HG03575 (cell line): ENCODE data around the gene HOXB3.

Source experiments
- ATAC-seq: cut with Tn5 transposase; IDR thresholded peaks from one replicate; pipeline ENCODE4 v1.9.1; 2021; ENCODE audit not compliant: unreplicated experiment, insufficient number of reproducible peaks, low FRiP score; ENCODE audit errors: extremely low read depth

Gene HOXB3

DNA sequence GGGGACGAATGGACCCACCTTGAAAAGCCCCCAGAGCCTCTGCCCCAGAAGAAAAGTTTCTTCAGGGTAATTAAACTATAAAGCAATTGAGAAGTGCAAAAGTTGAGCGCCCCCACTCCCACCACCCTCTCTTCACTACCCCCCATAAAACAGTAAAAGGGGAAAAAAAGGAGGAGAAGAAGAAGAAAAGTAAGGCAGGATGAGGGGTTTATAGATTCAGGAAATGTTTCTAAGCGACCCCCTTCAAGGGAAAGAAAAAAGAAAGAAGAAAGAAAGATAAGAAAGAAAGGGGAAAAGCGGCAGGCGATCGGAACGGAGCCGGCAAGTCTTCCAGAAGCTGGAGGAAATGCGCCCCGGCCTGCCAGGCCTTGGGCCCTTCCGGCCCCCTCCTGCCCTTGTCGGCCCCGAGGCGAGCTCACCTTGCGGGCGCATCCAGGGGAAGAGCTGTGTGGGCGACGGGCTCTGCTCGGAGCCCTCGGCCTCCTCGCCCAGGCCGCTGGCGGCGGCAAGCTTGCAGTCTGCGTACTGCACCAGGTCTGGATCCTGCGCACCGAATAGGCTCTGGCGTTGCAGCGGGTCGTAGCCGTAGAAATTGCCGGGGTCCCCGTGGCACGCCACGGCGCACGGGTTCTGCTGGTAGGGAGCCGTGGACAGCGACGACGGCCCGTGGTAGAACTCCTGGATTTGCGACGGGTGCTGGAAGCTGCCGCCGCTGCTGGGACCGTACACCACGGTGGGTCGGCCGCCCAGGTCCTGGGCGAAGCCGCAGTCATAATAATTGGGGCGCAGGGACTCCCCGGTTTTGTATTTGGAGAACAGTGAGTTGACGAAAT, 24.0 kb upstream of the HOXB3 start:
- no peak for ATAC-seq

DNA sequence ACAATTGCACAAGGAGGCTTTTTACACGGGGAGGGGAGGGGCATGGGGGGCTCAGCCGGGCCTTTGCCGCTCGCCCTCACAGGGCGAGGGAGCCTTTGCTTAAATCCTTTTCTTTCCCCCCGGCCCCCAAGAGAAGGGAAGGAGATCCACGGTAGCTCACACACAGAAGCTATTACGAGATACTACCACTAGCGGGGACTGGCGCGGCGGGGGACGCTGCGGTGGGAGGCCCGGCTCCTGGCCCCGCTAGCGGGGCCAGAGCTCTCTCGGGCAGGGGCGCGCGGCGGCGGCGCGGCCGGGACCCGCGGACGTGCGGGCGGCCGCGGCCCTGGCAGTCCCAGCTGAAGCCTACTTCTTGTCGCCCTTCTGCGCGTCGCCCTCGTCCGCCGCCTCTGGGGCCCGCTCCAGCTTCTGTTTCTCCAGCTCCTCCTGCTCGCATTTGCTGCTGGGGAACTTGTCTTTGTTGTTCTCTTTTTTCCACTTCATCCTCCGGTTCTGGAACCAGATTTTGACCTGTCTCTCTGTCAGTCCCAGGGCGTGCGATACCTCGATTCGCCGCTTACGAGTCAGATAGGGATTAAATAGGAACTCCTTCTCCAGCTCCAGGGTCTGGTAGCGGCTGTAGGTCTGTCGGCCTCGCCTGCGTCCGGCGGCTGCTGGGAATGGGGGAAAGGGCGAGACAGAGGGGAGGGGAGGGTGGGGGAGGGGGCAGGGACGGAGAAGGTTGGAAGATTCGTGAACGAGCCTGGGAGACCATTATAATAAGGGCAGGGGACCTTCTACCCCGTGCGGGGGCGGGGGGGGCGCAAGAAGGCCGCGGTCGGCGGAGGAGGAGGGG, 23.0 kb upstream of the HOXB3 start:
- ATAC-seq, result no peak

- ATAC-seq, result no peak
These were observed 22.4 kb upstream of the HOXB3 start for GRCh38 chr17:48612456-48612853.

- ATAC-seq, result no peak
These were observed 21.8 kb upstream of the HOXB3 start for GRCh38 chr17:48611681-48612455.

DNA sequence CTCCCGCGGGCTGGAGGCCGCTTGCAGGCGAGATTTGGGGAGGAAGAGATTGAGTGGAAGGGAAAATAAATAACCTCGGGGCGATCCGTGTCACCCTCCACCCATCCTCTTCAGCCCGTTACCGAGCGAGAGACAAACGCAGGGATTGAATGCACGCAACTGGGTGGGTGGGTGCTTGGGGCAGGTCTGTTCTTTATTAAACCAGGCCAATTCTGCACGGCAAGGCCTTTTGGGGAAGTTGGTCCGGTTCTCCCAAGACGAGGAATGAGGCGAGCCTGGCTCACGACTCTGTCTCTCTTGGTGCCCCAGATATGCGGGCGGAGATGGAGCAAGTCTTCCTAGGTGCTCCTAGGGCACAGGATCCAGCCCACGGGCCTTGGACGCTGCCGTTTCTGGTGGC, 21.2 kb upstream of the HOXB3 start:
- no peak for ATAC-seq

- ATAC-seq, result no peak
These were observed 20.5 kb upstream of the HOXB3 start, which contains the start of gene HOXB7 for GRCh38 chr17:48610282-48611211. TSS of gene HOXB7 (minus strand) at chr17:48611017. CDS start at chr17:48610918, 99 bp downstream.

GRCh38 chr17:48609759-48610281, 19.8 kb upstream of the HOXB3 start:
- ATAC-seq, result no peak

DNA sequence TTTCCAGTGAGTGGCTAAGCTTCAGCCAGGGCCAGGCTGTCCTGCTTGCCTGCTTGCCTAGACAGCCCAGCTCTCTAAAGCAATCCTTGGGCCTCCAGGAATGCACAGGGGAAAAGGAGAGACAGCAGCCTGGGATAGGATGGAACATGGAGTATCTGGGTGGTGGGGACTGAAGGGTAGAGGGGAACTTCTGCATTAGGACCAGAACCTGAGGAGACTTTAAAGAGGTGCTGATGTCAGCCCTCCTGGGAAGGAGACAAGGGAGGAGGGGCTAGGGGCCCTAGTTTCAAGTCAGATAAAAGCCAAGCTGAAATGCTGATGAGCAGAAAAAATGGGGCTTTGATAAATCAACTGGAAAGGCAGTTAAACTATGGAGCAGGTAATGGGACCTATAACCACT, 19.0 kb upstream of the HOXB3 start:
- ATAC-seq, result no peak

DNA sequence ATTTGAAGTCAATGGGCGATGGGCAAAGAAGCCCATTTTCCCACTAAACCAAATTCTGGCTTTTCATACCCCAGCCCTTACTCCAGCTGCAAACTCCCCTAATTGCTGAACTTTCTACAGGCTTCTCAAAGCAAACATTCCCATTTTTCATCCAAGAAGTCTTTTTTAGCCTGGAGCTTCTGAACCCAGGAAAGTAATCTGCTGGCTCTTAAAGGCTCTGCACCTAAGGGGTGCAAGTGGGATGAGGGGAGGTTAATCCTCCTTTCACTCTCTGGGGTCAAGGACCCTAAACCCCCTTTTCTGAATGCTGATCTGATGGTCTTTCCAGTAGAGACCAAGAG, 18.4 kb upstream of the HOXB3 start:
- no peak for ATAC-seq

- ATAC-seq, result no peak
These were observed 17.0 kb upstream of the HOXB3 start for GRCh38 chr17:48606892-48607614.

DNA sequence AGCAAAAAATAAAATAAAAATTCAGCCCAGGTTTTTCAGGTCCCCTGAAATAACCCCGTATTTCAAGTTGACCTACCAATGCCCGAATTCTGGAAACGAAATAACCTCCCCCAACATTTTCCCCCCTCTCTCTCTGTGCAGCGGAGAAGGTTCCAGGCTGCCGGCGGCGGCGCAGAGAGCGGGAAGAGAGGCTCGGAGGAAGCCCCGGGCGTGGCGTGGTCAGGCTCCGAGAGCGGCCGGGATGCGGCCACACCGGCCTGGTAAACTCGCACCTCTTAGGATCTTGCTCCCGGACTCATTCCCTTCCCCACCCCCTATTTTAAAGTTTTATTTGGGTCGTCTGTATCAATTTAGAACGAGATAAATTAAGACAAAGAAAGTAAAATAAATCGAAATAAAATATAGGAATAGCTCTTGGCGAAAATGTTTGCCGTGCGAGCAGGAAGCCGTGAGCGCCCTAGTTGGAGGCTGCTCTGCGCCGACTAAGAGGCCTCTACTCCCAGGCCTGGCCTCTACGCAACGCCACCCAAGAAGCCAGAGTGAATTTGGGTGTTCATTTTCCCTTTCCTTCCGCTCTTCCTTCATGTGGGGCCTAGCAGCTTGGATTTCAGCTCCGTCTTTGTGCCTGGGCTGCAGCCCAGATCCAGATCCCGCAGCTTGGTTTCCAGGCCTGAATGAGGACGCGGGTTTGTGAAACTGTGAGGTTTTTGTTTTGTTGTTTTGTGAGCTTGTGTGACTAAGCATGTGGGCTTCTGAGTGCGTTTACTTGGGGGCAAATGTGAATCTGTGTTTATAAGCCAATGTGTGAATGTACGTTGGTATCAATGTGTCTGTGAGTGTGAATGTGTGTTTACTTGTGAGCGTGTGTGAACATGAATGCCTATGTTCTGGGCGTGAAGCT, 16.2 kb upstream of the HOXB3 start:
- no peak for ATAC-seq

- no peak for ATAC-seq
These were observed 15.4 kb upstream of the HOXB3 start for GRCh38 chr17:48605409-48605919.

DNA sequence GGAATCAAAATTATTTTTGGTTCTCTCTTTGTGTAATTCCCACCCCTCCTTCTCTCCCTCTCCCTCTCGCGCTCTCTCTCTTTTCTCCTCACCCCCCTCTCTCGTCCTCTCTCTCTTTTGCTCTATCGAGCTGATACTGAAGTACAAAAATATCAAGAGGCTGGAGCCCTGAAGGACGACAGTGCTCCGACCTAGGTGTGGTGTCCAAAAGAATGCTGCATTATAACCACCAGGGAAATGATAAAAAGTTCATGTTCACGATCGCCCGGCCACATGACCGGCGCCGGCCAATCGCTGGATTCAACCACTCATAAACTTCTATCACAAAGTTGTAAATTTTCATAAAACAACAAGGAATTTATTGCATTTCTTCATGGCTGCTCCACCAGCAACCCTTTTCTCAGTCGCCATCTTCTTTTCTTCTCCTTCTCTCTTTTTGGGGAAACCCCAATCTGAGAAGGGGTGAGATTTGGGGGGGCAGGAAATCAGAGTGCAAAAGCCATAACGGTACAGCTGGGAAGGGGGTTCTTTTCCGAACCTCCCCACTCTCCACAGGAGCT, 14.8 kb upstream of the HOXB3 start, which contains the start of gene HOXB6:
Gene HOXB6, minus strand, starts transcription at position 217 of the 560 bp plus-strand sequence. CDS start 6,836 bp downstream, outside the sequence.
- ATAC-seq, result no peak

DNA sequence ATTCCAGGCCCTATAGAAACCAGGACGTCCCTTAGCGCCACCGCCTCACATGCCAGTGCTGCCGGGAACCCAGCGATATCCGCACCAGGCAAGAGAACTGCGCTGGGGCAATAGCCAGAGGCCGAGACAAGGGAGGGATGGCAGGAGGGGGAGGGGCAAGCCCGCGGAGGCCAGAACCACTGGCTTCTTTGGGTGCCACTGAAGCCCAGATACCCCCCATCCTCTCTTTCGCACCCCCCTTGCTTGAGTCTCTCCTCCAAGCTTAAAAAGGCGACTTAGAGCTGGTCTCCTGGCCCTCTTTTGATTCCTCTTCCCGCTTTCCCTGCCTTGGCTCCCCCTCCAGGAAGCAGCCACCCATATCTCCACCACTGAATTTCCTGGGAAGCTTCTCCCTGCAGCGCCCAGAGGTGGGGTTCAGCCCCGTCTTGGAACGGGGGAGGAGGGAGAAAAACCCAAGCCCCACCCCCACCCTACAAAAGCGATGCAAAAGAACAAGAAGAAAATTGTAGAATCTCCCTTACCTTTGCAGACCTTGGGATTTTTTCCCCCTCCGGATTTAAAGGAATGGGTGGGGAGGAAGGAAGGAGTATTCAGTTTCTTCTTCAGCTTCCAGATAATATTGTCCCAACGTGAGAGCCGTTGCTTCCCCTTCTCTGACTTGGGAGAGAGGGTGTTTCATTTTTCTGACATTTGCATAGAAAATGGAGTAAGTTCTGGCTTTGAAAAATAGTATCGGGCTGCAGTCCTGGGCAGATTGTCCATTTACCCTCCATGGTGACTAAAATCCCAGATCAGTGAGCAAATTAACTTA, 14.1 kb upstream of the HOXB3 start:
- no peak for ATAC-seq
